OCI-LY3 (cell line): Measurements from ENCODE around the gene ZFP62.
A peak's percentile ranks its signal among the peaks of the same experiment; 100 is the strongest.

Experiments used
- H2AFZ ChIP-seq: fragments of 200-600, 300-600 bp; shearing (Covaris generic); 2 replicates; pipeline ENCODE4 v1.6.0; 2014; ENCODE audit warnings: antibody characterized with exemption, low read depth, low read length
- H3K27ac ChIP-seq: fragments of 200-600, 300-600 bp; sonication (generic); 2 replicates; pipeline ENCODE4 v1.5.1; 2014; ENCODE audit warnings: mild to moderate bottlenecking, low read length, moderate library complexity, mixed read lengths
- H3K27me3 ChIP-seq: fragments of 200-600, 300-600 bp; sonication (generic); 2 replicates; pipeline ENCODE4 v1.6.1; 2014; ENCODE audit warnings: low read depth, low read length, mixed read lengths
- H3K36me3 ChIP-seq: fragments of 200-600, 300-600 bp; sonication (generic); replicated peaks from 2 replicates; pipeline ENCODE3; 2014; ENCODE audit warnings: low read depth, low read length, mixed read lengths
- H3K4me1 ChIP-seq: fragments of 300-600, 200-600 bp; sonication (generic); 2 replicates; pipeline ENCODE4 v1.6.1; 2014; ENCODE audit warnings: low read length, mixed read lengths
- H3K4me2 ChIP-seq: fragments of 200-600, 300-600 bp; sonication (generic); 2 replicates; pipeline ENCODE4 v1.6.1; 2014; ENCODE audit warnings: low read length, mixed read lengths
- H3K4me3 ChIP-seq: fragments of 300-600, 200-600 bp; sonication (generic); 2 replicates; pipeline ENCODE4 v1.5.1; 2014; ENCODE audit warnings: antibody characterized with exemption, mild to moderate bottlenecking, low read length, moderate library complexity
- H3K79me2 ChIP-seq: fragments of 300-600, 200-600 bp; shearing (Covaris generic); 2 replicates; pipeline ENCODE4 v1.6.1; 2014; ENCODE audit warnings: mild to moderate bottlenecking, low read length, mixed read lengths
- H3K9ac ChIP-seq: fragments of 300-600, 200-600 bp; shearing (Covaris generic); 2 replicates; pipeline ENCODE4 v1.6.0; 2014; ENCODE audit warnings: mild to moderate bottlenecking, low read length, moderate library complexity
- H3K9me3 ChIP-seq: fragments of 200-600, 300-600 bp; shearing (Covaris generic); 2 replicates; pipeline ENCODE4 v1.6.1; 2014; ENCODE audit warnings: low read length, mixed read lengths; ENCODE audit not compliant: insufficient read depth
- H4K20me1 ChIP-seq: fragments of 200-600, 300-600 bp; sonication (generic); 2 replicates; pipeline ENCODE4 v1.6.1; 2016; ENCODE audit warnings: low read length, mixed read lengths; ENCODE audit not compliant: insufficient read depth
- CTCF ChIP-seq: fragments of 200-600, 300-600 bp; sonication (generic); IDR thresholded peaks from 2 replicates; pipeline ENCODE4 v1.5.1; 2014; ENCODE audit warnings: antibody characterized with exemption, low read length, low read depth
- EZH2phosphoT487 ChIP-seq: fragments of 200-600 bp; shearing (Covaris generic); IDR thresholded peaks from 2 replicates; pipeline ENCODE4 v1.6.1; 2018; ENCODE audit warnings: antibody characterized with exemption, mixed run types, low read depth

ZFP62 gene

GRCh38 chr5:180804129-180804618, 56.9 kb downstream of the ZFP62 start:
- H4K20me1 ChIP-seq: peaks cover 29% of the 10 kb centered on the region
- H3K27me3 ChIP-seq: no peaks in the 10 kb centered on the region
- peak overlapping the region; percentile 83 for H3K4me3 ChIP-seq
- H2AFZ ChIP-seq: no peak overlapping the region
- H3K79me2 ChIP-seq: peaks cover 60% of the 10 kb centered on the region
- TF ChIP-seq EZH2phosphoT487 (no peak), CTCF (no peak)
- peak overlapping the region; percentile 89 for H3K27ac ChIP-seq
- H3K9me3 ChIP-seq: no peaks in the 10 kb centered on the region
- H3K4me2 ChIP-seq: peak overlapping the region; percentile 88
- H3K4me1 ChIP-seq: peaks cover 48% of the 10 kb centered on the region
- peak overlapping the region; percentile 80 for H3K9ac ChIP-seq
- H3K36me3 ChIP-seq: peaks cover 32% of the 10 kb centered on the region

GRCh38 chr5:180803181-180804128, 57.6 kb downstream of the ZFP62 start:
- Histone ChIP-seq H3K27me3 (no peaks in the 10 kb centered on the region), H3K4me1 (peaks cover 41% of the 10 kb centered on the region), H3K4me3 (peak overlapping the region; percentile 83), H3K79me2 (peaks cover 60% of the 10 kb centered on the region), H3K27ac (peak overlapping the region; percentile 89), H4K20me1 (peaks cover 36% of the 10 kb centered on the region), H3K9ac (peak overlapping the region; percentile 80), H3K4me2 (peak overlapping the region; percentile 88), H3K36me3 (peaks cover 32% of the 10 kb centered on the region), H3K9me3 (no peaks in the 10 kb centered on the region), H2AFZ (no peak overlapping the region)
- TF ChIP-seq CTCF (no peak), EZH2phosphoT487 (no peak)

- H3K27me3 ChIP-seq: no peaks in the 10 kb centered on the region
- TF ChIP-seq CTCF (no peak), EZH2phosphoT487 (no peak)
- no peaks in the 10 kb centered on the region for H3K9me3 ChIP-seq
- H3K4me2 ChIP-seq: peak within 1 kb of the TSS; percentile 91
- H2AFZ ChIP-seq: no peak within 1 kb of the TSS
- peaks cover 64% of the 10 kb centered on the region for H3K79me2 ChIP-seq
- peaks cover 45% of the 10 kb centered on the region for H4K20me1 ChIP-seq
- peaks cover 33% of the 10 kb centered on the region for H3K4me1 ChIP-seq
- peak within 1 kb of the TSS; percentile 80 for H3K9ac ChIP-seq
- H3K27ac ChIP-seq: peak within 1 kb of the TSS; percentile 89
- peaks cover 31% of the 10 kb centered on the region for H3K36me3 ChIP-seq
- H3K4me3 ChIP-seq: peak within 1 kb of the TSS; percentile 83
Measured at GRCh38 chr5:180802325-180803180, 58.5 kb downstream of the ZFP62 start, which contains the start of gene MGAT1. Gene MGAT1 (minus strand): TSS chr5:180802806. CDS start chr5:180792971, 9,835 bp downstream.
